ENCODE data around the gene ANKRD63. TPM values are rescaled to one million over a fixed set of nuclear protein-coding genes. Genes with fewer than 3 reads are reported as not detected.

The ANKRD63 gene
- total and polyA plus RNA-seq, 2 of the 8 experiments (the other 6 are each of a cell fraction or from before 2014, with no cell fraction given): 0.18 to 0.26 TPM

DNA sequence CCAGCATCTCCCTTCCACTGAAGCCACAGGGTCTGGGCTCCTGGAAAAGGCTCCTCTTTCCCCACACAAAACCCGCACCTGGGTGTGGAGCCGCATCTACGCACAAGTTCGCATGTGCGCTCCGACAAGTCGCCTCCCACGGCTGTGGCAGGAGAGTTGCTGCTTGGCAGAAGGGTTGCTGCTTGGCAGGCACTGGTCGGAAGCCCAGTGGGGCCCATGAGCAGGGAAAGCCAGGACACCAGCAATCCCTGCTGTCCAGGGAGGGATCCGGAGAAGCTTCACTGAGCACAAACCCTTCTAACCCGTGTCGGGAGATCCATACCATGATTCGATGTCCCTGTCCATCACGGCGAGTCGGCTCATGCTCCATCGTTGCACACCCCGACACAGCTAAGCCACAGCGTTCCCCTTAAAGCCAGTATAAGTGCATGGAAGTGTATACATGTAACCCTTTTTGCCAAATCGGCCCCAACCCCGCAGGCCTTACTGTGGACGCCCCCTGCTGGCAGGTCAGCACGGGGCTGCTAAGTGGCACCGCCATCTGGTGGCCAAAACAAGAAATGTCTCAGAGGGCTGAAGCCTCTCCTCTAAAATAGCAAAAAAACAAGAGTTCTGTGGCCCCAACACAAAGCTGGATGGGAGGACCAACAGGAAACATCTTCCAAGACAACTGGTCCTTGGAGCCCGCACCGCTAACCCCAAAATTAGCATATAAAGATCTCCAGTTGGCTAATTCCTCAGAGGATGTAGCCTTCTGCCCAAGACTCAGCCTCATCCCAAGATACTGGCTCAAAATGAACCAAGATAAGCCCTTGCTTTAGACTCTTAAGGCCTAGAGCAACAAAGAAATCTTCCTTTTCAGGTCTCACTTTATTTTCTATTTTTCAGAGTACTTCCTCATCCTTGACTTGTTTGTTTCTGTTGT lies 8.3 kb downstream of the ANKRD63 start (continued):
- no peak for TF ChIP-seq SP4 (IDR thresholded peaks at IDR 0.05; ENCODE audit: low read length)
- TF ChIP-seq RFX5 (IDR thresholded peaks at IDR 0.05; ENCODE audit: borderline replicate concordance, low read depth, low read length): no peak
- 0 out of 4 replicates have a peak, but pooled peaks of 1 of the 2 experiments have one; percentile 34 for TF ChIP-seq SIN3A (conservative IDR thresholded peaks at IDR 0.05 in 1 of 2, IDR thresholded peaks at IDR 0.05 in 1 of 2; ENCODE audit: low read depth in 1 of 2, low read length in 2 of 2)
- TF ChIP-seq, protein P1, sequence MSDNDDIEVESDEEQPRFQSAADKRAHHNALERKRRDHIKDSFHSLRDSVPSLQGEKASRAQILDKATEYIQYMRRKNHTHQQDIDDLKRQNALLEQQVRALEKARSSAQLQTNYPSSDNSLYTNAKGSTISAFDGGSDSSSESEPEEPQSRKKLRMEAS (IDR thresholded peaks at IDR 0.05): peak; percentile 41; the same call in 1 of the 2 replicates
- no peak for TF ChIP-seq ZNF274 (IDR thresholded peaks at IDR 0.05; ENCODE audit: borderline replicate concordance, extremely low read depth, low read length)
- TF ChIP-seq EGR1 (IDR thresholded peaks at IDR 0.05; ENCODE audit: borderline replicate concordance, low read depth, low read length): no peak
- TF ChIP-seq, protein P2, sequence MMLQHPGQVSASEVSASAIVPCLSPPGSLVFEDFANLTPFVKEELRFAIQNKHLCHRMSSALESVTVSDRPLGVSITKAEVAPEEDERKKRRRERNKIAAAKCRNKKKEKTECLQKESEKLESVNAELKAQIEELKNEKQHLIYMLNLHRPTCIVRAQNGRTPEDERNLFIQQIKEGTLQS (IDR thresholded peaks at IDR 0.05; ENCODE audit: insufficient read depth, low read depth, low read length): peak; percentile 86
- peak; percentile 55; the same call in 1 of the 2 replicates for TF ChIP-seq GABPA (IDR thresholded peaks at IDR 0.05; ENCODE audit: borderline replicate concordance, insufficient read depth, low read length)
- TF ChIP-seq TCF12 (IDR thresholded peaks at IDR 0.05; ENCODE audit: low read depth, low read length): 0 out of 2 replicates have a peak, but pooled peaks have one; percentile 25

Measured in H1 (cell line).